ENCODE results near the gene LYPD4. TPM values are rescaled to one million over a fixed set of nuclear protein-coding genes. Genes with fewer than 3 reads are reported as not detected.

LYPD4 gene
- total RNA-seq, 1 experiment from 2014 or later, result not detected

GRCh38 chr19:41872775-41873647 lies 28.5 kb upstream of the LYPD4 start:
- peaks cover 50% of the 10 kb centered on the region for H4K20me1 ChIP-seq (ENCODE audit: insufficient read depth)
- H3K36me3 ChIP-seq (ENCODE audit: low read depth), result peaks cover 27% of the 10 kb centered on the region
- intact Hi-C loops (cut with micrococcal nuclease; ENCODE audit: unreplicated experiment), result loop anchor here (1.0 kb wide), 2 partner anchors 78 to 85 kb away; no protein-coding TSS in a partner anchor
- no peak overlapping the region for H3K4me2 ChIP-seq
- POLR2A ChIA-PET (ENCODE audit: unreplicated experiment), result interaction anchor here (0.5 to 1.0 kb wide), 5 partner anchors 14 to 214 kb away, joined by 3 to 6 read pairs (median 3); no protein-coding TSS in a partner anchor
- peak; percentile 79 to 84 for DNase-seq
- H3K27ac ChIP-seq, result no peak overlapping the region
- H3K9me3 ChIP-seq (ENCODE audit: insufficient read depth, low read depth), result no peaks in the 10 kb centered on the region
- TF ChIP-seq CTCF (conservative IDR thresholded peaks at IDR 0.05), result peak; percentile 82
- no peak for TF ChIP-seq EZH2 (IDR thresholded peaks at IDR 0.05; ENCODE audit: low read depth)
- no peaks in the 10 kb centered on the region for H3K27me3 ChIP-seq (ENCODE audit: insufficient read depth, low read depth)
- H3K79me2 ChIP-seq (ENCODE audit: low read depth), result peaks cover 6% of the 10 kb centered on the region
- CTCF ChIA-PET, result interaction anchor here (0.8 to 1.0 kb wide), 3 partner anchors 14 to 85 kb away, joined by 3 read pairs; no protein-coding TSS in a partner anchor
- H3K9me2 ChIP-seq (ENCODE audit: insufficient read depth), result no peaks in the 10 kb centered on the region
- no peak overlapping the region for H3K4me3 ChIP-seq
- H3K4me1 ChIP-seq (replicated peaks; ENCODE audit: insufficient read depth), result peaks cover 8% of the 10 kb centered on the region
- BruUV-seq (replicated peaks), result no TSS peak
- H2AFZ ChIP-seq, result no peak overlapping the region
- peaks cover 56% of the 10 kb centered on the region for H3F3A ChIP-seq (ENCODE audit: insufficient read depth, low read depth)

GRCh38 chr19:41872384-41872774 lies 27.9 kb upstream of the LYPD4 start:
- Histone ChIP-seq H3K27me3 (ENCODE audit: insufficient read depth, low read depth) (no peaks in the 10 kb centered on the region), H3K36me3 (ENCODE audit: low read depth) (peaks cover 33% of the 10 kb centered on the region), H3F3A (ENCODE audit: insufficient read depth, low read depth) (peaks cover 62% of the 10 kb centered on the region), H3K4me1 (replicated peaks; ENCODE audit: insufficient read depth) (peaks cover 14% of the 10 kb centered on the region), H2AFZ (no peak overlapping the region), H3K4me2 (no peak overlapping the region), H3K9me2 (ENCODE audit: insufficient read depth) (no peaks in the 10 kb centered on the region), H3K4me3 (no peak overlapping the region), H4K20me1 (ENCODE audit: insufficient read depth) (peaks cover 56% of the 10 kb centered on the region), H3K9me3 (ENCODE audit: insufficient read depth, low read depth) (no peaks in the 10 kb centered on the region), H3K79me2 (ENCODE audit: low read depth) (peaks cover 12% of the 10 kb centered on the region), H3K27ac (no peak overlapping the region)
- no peak for DNase-seq
- ChIA-PET POLR2A (ENCODE audit: unreplicated experiment) (interaction anchor here (0.7 kb wide), 1 partner anchor 215 kb away, joined by 6 read pairs; no protein-coding TSS in a partner anchor), CTCF (no interaction called here)
- BruUV-seq (replicated peaks), result TSS peak; percentile 10
- intact Hi-C loops (cut with micrococcal nuclease; ENCODE audit: unreplicated experiment), result no loop called here
- TF ChIP-seq CTCF (conservative IDR thresholded peaks at IDR 0.05), result no peak
- no peak for TF ChIP-seq EZH2 (IDR thresholded peaks at IDR 0.05; ENCODE audit: low read depth)

GRCh38 chr19:41871573-41872383 lies 27.3 kb upstream of the LYPD4 start:
- H3K79me2 ChIP-seq (ENCODE audit: low read depth), result peaks cover 18% of the 10 kb centered on the region
- H3K9me2 ChIP-seq (ENCODE audit: insufficient read depth), result no peaks in the 10 kb centered on the region
- H3K4me3 ChIP-seq, result no peak overlapping the region
- no peak overlapping the region for H3K4me2 ChIP-seq
- BruUV-seq (replicated peaks), result no TSS peak
- H3K4me1 ChIP-seq (replicated peaks; ENCODE audit: insufficient read depth), result peaks cover 18% of the 10 kb centered on the region
- no peak overlapping the region for H2AFZ ChIP-seq
- H4K20me1 ChIP-seq (ENCODE audit: insufficient read depth), result peaks cover 62% of the 10 kb centered on the region
- no peaks in the 10 kb centered on the region for H3K9me3 ChIP-seq (ENCODE audit: insufficient read depth, low read depth)
- ChIA-PET CTCF (no interaction called here), POLR2A (ENCODE audit: unreplicated experiment) (no interaction called here)
- H3K27ac ChIP-seq, result no peak overlapping the region
- intact Hi-C loops (cut with micrococcal nuclease; ENCODE audit: unreplicated experiment), result no loop called here
- H3K27me3 ChIP-seq (ENCODE audit: insufficient read depth, low read depth), result no peaks in the 10 kb centered on the region
- DNase-seq, result peak in 1 of 2 experiments; percentile 41
- H3K36me3 ChIP-seq (ENCODE audit: low read depth), result peaks cover 35% of the 10 kb centered on the region
- TF ChIP-seq EZH2 (IDR thresholded peaks at IDR 0.05; ENCODE audit: low read depth) (no peak), CTCF (conservative IDR thresholded peaks at IDR 0.05) (no peak)
- peaks cover 68% of the 10 kb centered on the region for H3F3A ChIP-seq (ENCODE audit: insufficient read depth, low read depth)

All from PC-9 (cell line).